ENCODE results near the gene BGN.

GRCh38 chrX:153539171-153539978 is 44.6 kb downstream of the BGN start:
- TF ChIP-seq POLR2A (IDR thresholded peaks at IDR 0.05; ENCODE audit: low read depth, low read length) (no peak), POLR2AphosphoS5 (IDR thresholded peaks at IDR 0.05; ENCODE audit: low read depth, low read length) (no peak), SPI1 (IDR thresholded peaks at IDR 0.05; ENCODE audit: low read depth, low read length) (no peak), TAF1 (IDR thresholded peaks at IDR 0.05; ENCODE audit: low read depth, low read length) (no peak), POU2F2 (IDR thresholded peaks at IDR 0.05; ENCODE audit: low read depth, low read length) (no peak), PAX5 (IDR thresholded peaks at IDR 0.05; ENCODE audit: insufficient read depth, low read length, severe bottlenecking) (no peak)

Measured in GM12891 (cell line).